ENCODE data around the gene TCFL5. TPM values are rescaled to one million over a fixed set of nuclear protein-coding genes. Genes with fewer than 3 reads are reported as not detected.
"Not testable (repeated sequence)": the region's sequence is repeated elsewhere in the genome, so short reads cannot be mapped to it uniquely, and the experiment has no call there.

The TCFL5 gene
- polyA plus RNA-seq, 3 donors = 0.38 to 3.5 (median 0.89) TPM

- Mint-ChIP-seq H3K27ac (no peak overlapping the region), H3K4me1 (peaks cover 20% of the 10 kb centered on the region), H3K9me3 (peaks cover 0 to 2% (median 0%) of the 10 kb centered on the region in 7 donors), H3K4me3 (peak overlapping the region in 1 of 2 donors; percentile 11), H3K27me3 (ENCODE audit: low read depth in 3 of 3) (peaks cover 2 to 23% (median 14%) of the 10 kb centered on the region in 3 donors), H3K36me3 (peaks cover 3 to 7% of the 10 kb centered on the region in 2 donors)
- Histone ChIP-seq H3K9ac (ENCODE audit: insufficient read depth, low read length, poor library complexity, severe bottlenecking) (no peak overlapping the region), H3K4me2 (replicated peaks; ENCODE audit: extremely low read depth, low read length, poor library complexity, severe bottlenecking) (no peak overlapping the region), H3K27ac (ENCODE audit: low read depth in 1 of 2, low read length in 2 of 2) (no peak overlapping the region), H2AFZ (ENCODE audit: insufficient read depth, low read depth, low read length, poor library complexity, severe bottlenecking) (no peak overlapping the region), H3K79me2 (ENCODE audit: insufficient read depth, low read length) (no peaks in the 10 kb centered on the region), H3K4me1 (ENCODE audit: control insufficient read depth in 1 of 2, insufficient read depth in 2 of 2, low read length in 2 of 2) (no peaks in the 10 kb centered on the region), H3K4me3 (replicated peaks in 1 of 3; ENCODE audit: low read depth in 2 of 3, low read length in 3 of 3) (no peak overlapping the region), H3K27me3 (ENCODE audit: control insufficient read depth in 2 of 2, insufficient read depth in 2 of 2, low read length in 2 of 2) (no peaks in the 10 kb centered on the region), H3K36me3 (replicated peaks in 1 of 2; ENCODE audit: control insufficient read depth in 1 of 2, insufficient read depth in 2 of 2, low read length in 2 of 2) (peaks cover under 1 to 10% of the 10 kb centered on the region in 2 donors), H3K9me3 (replicated peaks in 1 of 2; ENCODE audit: control insufficient read depth in 1 of 2, insufficient read depth in 1 of 2, low read length in 2 of 2) (no peaks in the 10 kb centered on the region), H4K20me1 (ENCODE audit: insufficient read depth, low read length) (peaks cover 7% of the 10 kb centered on the region)
- 88% methylated on average over 3 of the region's 14 CpGs for WGBS (ENCODE audit: insufficient coverage)
- intact Hi-C loops (cut with micrococcal nuclease) = no loop called here
- TF ChIP-seq CTCF (IDR thresholded peaks at IDR 0.05) = no peak
- no peak for DNase-seq
Observed at GRCh38 chr20:62874964-62875344, 13.3 kb upstream of the TCFL5 start.

GRCh38 chr20:62873681-62874031 lies 12.0 kb upstream of the TCFL5 start:
- intact Hi-C loops (cut with micrococcal nuclease); H4K20me1 ChIP-seq (ENCODE audit: insufficient read depth, low read length); H3K36me3 ChIP-seq (replicated peaks in 1 of 2; ENCODE audit: control insufficient read depth in 1 of 2, insufficient read depth in 2 of 2, low read length in 2 of 2); H3K27ac Mint-ChIP-seq; H3K27me3 ChIP-seq (ENCODE audit: control insufficient read depth in 2 of 2, insufficient read depth in 2 of 2, low read length in 2 of 2); H3K36me3 Mint-ChIP-seq; H3K79me2 ChIP-seq (ENCODE audit: insufficient read depth, low read length); H3K4me1 ChIP-seq (ENCODE audit: control insufficient read depth in 1 of 2, insufficient read depth in 2 of 2, low read length in 2 of 2); H3K4me2 ChIP-seq (replicated peaks; ENCODE audit: extremely low read depth, low read length, poor library complexity, severe bottlenecking); H3K4me3 ChIP-seq (replicated peaks in 1 of 3; ENCODE audit: low read depth in 2 of 3, low read length in 3 of 3); H3K9ac ChIP-seq (ENCODE audit: insufficient read depth, low read length, poor library complexity, severe bottlenecking); H3K27ac ChIP-seq (ENCODE audit: low read depth in 1 of 2, low read length in 2 of 2); H3K9me3 Mint-ChIP-seq; H2AFZ ChIP-seq (ENCODE audit: insufficient read depth, low read depth, low read length, poor library complexity, severe bottlenecking); H3K4me3 Mint-ChIP-seq; H3K9me3 ChIP-seq (replicated peaks in 1 of 2; ENCODE audit: control insufficient read depth in 1 of 2, insufficient read depth in 1 of 2, low read length in 2 of 2): not testable (repeated sequence)
- peak; percentile 17 to 55 (median 52) for DNase-seq
- WGBS (ENCODE audit: insufficient coverage) = 2% methylated on average over 7 of the region's 15 CpGs
- H3K4me1 Mint-ChIP-seq = peaks cover 20% of the 10 kb centered on the region
- H3K27me3 Mint-ChIP-seq (ENCODE audit: low read depth in 3 of 3) = peaks cover 4 to 23% (median 14%) of the 10 kb centered on the region in 3 donors
- peak; percentile 52 for TF ChIP-seq CTCF (IDR thresholded peaks at IDR 0.05)

All from CD14-positive monocyte (primary cell).